Measurements from ENCODE around the gene USP31.

USP31 gene

DNA sequence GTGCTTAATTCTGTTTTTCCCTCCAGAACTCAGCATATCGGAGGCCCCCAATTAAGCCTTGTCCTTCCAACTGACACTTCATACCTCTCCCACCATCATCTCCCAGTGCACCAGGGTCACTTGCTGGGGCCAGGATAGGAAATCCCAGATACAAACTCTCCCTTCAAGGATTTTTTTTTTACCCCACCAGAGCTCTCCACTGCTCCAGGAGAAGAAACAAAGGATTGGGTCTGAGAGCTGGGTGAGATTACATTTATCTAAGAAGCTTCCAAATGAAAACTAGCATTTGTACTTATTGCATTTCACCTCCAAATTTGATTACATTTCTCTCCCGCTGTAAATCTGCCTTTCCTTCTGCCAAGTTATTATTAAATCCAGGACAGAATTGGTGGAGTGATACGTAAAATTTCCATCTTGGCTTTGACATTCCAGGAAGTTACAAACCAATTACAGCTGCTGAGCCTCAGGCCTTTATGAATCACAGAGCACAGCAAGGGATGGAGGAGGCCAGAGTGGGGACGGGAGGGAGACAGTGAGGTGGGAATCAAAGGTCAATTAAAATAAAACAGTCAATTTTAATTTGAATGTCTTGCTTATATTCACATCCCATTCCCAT is 123.5 kb downstream of the USP31 start:
- DNase-seq (ENCODE audit: low read depth), result no peak
- no peak overlapping the region for H3K4me3 ChIP-seq (ENCODE audit: low read length)
- TF ChIP-seq, protein P1, sequence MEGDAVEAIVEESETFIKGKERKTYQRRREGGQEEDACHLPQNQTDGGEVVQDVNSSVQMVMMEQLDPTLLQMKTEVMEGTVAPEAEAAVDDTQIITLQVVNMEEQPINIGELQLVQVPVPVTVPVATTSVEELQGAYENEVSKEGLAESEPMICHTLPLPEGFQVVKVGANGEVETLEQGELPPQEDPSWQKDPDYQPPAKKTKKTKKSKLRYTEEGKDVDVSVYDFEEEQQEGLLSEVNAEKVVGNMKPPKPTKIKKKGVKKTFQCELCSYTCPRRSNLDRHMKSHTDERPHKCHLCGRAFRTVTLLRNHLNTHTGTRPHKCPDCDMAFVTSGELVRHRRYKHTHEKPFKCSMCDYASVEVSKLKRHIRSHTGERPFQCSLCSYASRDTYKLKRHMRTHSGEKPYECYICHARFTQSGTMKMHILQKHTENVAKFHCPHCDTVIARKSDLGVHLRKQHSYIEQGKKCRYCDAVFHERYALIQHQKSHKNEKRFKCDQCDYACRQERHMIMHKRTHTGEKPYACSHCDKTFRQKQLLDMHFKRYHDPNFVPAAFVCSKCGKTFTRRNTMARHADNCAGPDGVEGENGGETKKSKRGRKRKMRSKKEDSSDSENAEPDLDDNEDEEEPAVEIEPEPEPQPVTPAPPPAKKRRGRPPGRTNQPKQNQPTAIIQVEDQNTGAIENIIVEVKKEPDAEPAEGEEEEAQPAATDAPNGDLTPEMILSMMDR (conservative IDR thresholded peaks at IDR 0.05; ENCODE audit: low read depth, low read length), result no peak

DNA sequence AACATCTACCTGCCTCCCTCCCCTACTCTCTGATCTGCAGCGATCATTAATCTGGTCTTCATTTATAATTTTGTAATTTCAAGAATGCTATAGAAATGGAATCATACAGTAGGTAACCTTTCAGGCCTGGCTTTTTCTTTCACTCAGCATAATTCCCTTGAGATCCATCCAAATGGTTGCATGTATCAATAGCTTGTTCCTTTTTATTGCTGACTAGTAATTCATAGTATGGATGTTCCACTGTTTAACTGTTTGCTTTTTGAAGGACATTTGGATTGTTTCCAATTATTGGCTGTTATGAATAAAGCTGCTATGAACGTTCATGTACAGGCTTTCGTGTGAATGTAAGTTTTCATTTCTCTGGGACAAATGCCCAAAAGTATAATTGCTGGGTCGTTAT is 125.2 kb downstream of the USP31 start:
- H3K4me3 ChIP-seq (ENCODE audit: low read length), result no peak overlapping the region
- TF ChIP-seq, protein P1 (conservative IDR thresholded peaks at IDR 0.05; ENCODE audit: low read depth, low read length), result no peak
- no peak for DNase-seq (ENCODE audit: low read depth)

DNA sequence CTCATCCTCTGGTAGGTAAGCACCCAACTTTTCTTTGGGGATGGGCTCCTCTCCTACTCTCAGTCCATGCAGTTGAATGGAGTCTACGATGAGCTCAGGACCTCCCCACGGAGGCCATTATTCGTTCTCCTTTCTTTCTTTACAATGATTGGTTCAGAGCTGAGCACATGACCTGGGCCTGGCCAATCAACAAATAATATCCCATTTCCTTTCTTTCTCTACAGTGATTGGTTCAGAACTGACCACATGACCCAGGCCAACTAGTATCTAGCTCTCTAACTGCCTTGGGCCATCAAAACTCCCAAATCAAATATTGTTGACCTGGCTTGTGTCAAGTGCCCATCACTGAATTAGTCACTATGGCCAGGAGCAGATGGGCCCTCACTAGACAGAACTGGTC is 129.2 kb downstream of the USP31 start:
- TF ChIP-seq, protein P1 (conservative IDR thresholded peaks at IDR 0.05; ENCODE audit: low read depth, low read length), result no peak
- H3K4me3 ChIP-seq (ENCODE audit: low read length), result no peak overlapping the region
- DNase-seq (ENCODE audit: low read depth), result no peak

DNA sequence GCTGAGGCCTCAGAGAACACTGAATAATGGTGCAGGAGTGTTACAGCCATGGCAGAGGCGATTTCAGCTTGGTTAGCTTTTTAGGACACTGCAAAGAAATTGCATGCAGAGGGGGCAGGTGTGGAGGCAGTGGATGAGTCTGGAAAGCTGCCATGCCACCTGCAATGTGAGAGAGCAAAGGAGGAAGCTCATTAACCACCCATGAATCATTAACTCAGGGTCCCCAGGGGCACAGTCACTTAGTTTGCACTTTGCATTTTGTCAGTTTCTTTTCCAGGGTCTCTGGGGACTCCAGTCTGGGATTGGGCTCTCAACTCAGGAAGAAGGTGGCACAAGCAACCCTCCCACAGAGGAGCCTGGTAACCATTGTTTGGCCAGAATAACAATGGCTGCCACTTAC is 132.9 kb downstream of the USP31 start:
- TF ChIP-seq, protein P1 (conservative IDR thresholded peaks at IDR 0.05; ENCODE audit: low read depth, low read length), result no peak
- DNase-seq (ENCODE audit: low read depth), result no peak
- H3K4me3 ChIP-seq (ENCODE audit: low read length), result no peak overlapping the region

DNA sequence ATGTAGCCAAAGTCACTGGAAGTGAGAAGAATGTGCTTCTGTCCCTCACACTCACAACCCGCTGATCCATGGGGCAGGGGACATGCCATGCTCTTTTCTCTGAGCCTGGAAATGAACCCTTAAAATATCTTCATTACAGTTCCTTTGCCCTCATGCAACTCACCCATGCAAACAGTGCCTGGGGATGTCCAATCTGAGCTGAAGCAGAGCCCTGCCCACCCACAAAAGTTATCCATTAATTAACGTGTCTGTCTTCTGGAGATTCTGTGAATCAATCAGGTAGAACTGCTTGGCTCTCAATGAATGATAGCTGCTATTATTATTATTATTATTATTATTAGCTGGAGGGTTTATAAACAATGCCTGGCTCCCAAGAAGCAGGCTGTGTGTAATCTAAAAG is 133.7 kb downstream of the USP31 start:
- TF ChIP-seq, protein P1 (conservative IDR thresholded peaks at IDR 0.05; ENCODE audit: low read depth, low read length), result no peak
- no peak overlapping the region for H3K4me3 ChIP-seq (ENCODE audit: low read length)
- no peak for DNase-seq (ENCODE audit: low read depth)

DNA sequence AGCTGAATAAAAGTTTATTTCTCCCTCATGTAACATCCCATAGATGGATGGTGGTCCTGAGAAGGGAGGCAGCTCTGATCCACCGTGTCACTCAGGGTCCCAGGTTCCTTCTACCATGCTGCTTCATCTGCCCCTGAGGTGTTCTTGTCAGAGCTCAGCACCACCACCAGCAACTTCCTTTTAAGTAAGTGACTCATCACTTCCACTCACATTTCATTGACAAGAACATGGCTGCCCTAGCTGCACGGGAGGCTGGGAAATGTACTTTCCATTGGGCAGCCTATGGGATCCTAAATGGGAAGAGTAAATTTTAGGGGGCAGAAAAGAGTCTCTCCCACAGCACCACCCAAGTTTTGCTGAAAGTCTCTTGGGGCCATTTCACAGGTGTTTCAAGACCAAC is 134.7 kb downstream of the USP31 start:
- H3K4me3 ChIP-seq (ENCODE audit: low read length), result no peak overlapping the region
- TF ChIP-seq, protein P1 (conservative IDR thresholded peaks at IDR 0.05; ENCODE audit: low read depth, low read length), result no peak
- no peak for DNase-seq (ENCODE audit: low read depth)
